Fibroblast of pulmonary artery (primary cell): ENCODE measurements around the gene NAGK.

Experiments
- DNase-seq: peaks from one replicate; pipeline ENCODE4 v3.0.0-alpha.2; 2010; ENCODE audit warnings: low read depth
- H3K4me3 ChIP-seq: replicated peaks from 2 replicates; pipeline ENCODE4 v1.5.1; 2011; ENCODE audit warnings: low read depth, mild to moderate bottlenecking, control low read depth, low read length, moderate library complexity
- TF ChIP-seq, protein P1 (sequence below): IDR thresholded peaks from 2 replicates; pipeline ENCODE4 v1.5.1; 2011; ENCODE audit warnings: mild to moderate bottlenecking, control low read depth, low read length, inconsistent platforms; ENCODE audit errors: missing control alignments

Gene NAGK

DNA sequence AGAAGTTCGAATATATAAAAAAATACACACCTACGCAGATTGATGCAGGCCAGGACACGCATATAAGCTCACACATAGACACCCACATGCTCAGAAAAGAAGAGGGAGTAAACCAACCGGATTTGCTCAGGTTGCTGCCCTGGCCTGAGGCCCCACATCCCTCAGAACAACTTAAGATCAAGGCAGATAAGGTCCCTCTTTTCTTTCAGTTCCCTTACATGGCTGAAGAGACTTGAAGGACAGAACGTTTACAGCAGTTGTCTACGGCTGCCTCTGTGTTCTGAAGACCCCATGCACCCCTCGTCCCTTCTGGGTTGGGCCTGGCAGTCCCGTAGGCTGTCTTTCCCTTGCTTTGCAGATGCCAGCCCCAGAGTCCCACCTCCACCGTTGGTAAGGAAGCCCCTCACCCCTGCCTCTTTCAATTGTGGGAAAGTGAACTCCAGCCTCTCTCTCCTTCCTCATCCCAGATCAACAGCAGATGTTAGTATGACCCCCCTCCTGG is 4.3 kb upstream of the NAGK start:
- no peak for DNase-seq
- H3K4me3 ChIP-seq: no peak overlapping the region
- TF ChIP-seq, protein P1, sequence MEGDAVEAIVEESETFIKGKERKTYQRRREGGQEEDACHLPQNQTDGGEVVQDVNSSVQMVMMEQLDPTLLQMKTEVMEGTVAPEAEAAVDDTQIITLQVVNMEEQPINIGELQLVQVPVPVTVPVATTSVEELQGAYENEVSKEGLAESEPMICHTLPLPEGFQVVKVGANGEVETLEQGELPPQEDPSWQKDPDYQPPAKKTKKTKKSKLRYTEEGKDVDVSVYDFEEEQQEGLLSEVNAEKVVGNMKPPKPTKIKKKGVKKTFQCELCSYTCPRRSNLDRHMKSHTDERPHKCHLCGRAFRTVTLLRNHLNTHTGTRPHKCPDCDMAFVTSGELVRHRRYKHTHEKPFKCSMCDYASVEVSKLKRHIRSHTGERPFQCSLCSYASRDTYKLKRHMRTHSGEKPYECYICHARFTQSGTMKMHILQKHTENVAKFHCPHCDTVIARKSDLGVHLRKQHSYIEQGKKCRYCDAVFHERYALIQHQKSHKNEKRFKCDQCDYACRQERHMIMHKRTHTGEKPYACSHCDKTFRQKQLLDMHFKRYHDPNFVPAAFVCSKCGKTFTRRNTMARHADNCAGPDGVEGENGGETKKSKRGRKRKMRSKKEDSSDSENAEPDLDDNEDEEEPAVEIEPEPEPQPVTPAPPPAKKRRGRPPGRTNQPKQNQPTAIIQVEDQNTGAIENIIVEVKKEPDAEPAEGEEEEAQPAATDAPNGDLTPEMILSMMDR: no peak

DNA sequence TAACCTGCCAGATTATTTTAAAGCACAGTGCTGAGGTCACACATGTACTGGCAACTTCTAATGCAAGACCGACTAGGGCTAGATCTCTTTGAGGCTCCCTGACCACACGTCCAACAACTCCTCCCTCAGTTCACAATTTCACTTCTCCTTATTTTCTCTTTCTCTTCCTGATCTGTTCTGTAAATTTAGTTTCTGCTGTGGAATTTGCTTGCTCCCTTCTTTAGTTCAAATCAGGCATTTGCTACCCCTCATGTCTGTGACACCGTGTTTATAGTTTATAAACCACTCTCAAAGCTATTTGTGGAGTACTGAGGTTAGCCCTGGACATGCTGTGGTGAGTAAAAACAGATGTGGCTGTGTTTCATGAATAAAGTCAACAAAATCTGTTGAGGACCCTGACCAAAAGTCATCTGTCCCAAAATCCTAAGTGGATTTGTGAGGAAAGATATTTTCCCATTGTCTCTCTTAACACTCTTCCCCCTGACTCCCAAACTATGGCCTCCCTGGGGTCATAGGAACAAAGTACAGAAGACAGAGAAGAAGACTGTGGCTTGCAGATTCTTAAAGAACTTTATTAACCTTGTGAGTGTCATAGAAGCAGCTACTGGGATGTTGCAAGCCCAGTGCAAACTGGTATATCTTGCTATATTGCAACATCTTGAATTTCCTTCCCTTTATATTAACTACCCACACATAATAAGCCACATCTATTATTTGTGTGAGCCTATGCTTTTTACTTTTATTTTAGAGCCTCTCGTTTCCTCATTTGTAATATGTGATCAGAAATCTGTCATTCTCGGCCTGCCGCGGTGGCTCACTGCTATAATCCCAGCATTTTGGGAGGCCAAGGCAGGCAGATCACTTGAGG is 3.5 kb upstream of the NAGK start:
- no peak for DNase-seq
- H3K4me3 ChIP-seq: no peak overlapping the region
- TF ChIP-seq, protein P1: no peak

DNA sequence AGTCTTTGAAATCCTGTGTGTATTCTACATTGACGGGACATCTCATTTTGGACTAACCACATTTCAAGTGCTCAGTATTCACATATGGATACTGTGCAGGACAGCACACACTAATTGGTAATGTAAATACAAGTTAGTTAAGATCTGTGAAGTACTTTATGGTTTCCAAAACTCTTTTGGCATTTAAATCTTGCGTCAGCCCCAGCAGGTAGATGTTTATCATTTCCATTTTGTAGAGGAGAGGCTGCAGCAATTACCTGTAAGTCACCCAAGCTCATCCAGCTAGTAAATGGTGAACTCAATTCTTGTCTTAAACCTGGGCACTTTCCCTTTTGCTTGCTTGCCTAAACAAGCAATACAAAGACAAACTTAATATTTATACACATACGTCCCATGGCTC is 1.6 kb upstream of the NAGK start:
- DNase-seq: no peak
- TF ChIP-seq, protein P1: no peak
- H3K4me3 ChIP-seq: no peak overlapping the region

DNA sequence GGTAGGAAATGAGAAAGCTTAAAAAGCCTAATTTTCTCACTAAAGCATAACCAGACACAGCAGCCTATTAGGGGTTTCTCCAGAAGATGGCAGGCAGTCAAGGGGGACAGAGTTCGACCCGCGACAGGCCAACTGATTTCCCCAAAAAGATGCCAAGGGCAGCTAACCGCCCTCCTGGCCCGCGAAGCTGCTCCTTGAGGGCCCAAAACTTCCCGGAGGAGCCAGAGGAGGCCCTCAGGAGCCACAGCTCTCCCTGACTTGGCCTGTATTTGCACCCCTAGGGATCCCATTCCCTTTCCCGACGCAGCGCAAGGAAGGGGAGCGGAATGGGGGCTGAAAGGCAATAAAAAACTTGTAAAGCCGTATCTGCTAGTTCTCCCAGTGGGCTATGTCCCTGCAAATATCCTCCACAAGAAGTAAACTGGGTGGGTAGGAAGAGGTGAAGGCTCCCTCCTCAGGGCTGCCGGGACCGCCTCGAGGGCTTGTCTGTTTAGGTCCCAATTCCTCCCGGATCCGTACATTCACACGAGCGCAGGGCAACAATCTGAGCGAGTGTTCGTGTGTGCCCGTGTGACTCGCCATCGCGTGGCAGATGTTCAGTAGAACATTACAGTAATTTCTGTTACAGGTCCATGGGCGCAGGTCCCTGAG is 756 bp upstream of the NAGK start:
- H3K4me3 ChIP-seq: peak overlapping the region; percentile 91
- TF ChIP-seq, protein P1: no peak

DNA sequence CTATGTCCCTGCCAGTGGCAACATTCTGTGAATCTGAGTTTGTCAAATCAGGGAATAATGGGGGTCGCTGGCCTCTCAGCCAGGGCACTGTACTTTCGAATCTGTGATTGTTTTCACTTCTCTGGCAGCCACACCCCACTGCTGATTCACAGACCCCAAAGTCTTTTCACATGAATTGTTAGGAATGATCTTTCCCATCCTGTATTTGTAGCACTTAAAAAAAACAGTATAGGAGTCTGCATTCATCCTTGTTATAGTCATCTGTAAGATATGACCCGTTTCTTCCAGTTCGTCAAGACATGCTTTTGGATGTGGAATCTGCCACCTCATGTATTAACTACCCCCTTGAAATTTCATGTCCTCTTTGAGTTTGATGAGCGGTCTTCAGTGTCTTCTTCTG is 928 bp downstream of the NAGK start:
- DNase-seq: no peak
- TF ChIP-seq, protein P1: no peak
- H3K4me3 ChIP-seq: peak overlapping the region; percentile 91

More for the DNA sequence above, 756 bp upstream of the NAGK start:
- DNase-seq: no peak

DNA sequence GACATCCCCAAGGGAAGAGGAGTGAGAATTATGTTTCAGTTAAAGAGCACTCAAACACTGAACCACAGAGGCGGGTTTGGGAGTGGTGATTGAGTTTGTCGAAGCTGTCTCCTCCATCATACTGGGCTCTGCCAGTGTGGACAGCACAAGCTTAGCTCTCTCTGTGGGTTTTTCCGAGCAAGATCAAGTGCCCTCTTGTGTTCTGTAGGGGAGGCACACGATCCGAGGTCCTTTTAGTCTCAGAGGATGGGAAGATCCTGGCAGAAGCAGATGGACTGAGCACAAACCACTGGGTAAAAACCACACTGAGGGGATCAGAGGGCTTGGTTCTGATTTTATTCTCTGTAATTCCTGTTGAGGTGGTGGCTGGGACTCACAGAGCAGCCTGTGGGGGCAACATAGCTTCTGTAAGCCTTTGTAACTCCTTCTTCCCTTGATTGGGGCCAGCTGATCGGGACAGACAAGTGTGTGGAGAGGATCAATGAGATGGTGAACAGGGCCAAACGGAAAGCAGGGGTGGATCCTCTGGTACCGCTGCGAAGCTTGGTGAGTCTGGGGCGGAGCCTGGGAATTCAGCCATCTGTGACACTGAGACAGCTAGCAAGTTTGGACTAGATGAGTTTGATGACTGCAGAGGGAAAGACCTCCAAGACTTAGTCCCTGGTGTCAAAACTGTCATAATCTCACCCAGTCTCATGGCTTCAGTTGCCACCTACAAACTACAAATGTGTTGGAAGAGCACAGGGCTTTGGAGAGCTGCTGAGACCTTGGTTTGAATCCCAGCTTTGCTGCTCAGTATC is 2.0 kb downstream of the NAGK start:
- no peak overlapping the region for H3K4me3 ChIP-seq
- DNase-seq: peak; percentile 55
- TF ChIP-seq, protein P1: peak; percentile 43
